Middle frontal gyrus (tissue), 1 donor: Measurements from ENCODE around the gene SELENOS.

Source experiments
- DNase-seq: peaks from one replicate; pipeline ENCODE4 v3.0.0-alpha.2; 2015; ENCODE audit warnings: low spot score; ENCODE audit errors: extremely low spot score

SELENOS gene

DNA sequence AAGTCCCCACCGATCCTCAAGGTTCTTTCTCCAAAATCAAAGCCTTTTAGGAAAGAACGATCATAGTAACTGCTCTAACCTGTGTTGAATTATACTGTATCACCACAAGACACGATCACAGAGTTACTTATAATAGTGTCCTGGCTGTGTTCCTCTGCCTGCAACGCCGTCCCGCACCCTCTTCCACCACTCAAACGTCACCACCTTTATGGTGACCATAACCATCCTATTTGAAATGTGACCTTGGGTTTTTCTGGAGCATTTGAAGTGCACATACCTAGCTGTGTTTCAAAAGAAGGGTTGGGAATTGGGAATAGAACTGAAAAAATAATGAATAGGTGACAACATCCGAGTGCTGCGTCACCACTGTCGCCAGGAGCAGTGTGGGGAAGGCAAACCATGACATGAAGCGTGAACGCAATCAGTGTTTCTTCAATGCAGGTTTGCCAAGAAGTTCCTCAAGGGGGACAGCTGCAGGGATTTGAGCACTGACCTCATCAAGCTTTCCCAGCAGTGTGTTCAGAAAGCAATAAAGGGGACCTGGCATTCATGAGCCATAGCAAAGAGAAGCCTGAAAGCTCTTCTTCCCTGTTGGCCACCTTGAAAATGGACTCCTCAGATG, 769 bp upstream of the SELENOS start:
- no peak for DNase-seq

DNA sequence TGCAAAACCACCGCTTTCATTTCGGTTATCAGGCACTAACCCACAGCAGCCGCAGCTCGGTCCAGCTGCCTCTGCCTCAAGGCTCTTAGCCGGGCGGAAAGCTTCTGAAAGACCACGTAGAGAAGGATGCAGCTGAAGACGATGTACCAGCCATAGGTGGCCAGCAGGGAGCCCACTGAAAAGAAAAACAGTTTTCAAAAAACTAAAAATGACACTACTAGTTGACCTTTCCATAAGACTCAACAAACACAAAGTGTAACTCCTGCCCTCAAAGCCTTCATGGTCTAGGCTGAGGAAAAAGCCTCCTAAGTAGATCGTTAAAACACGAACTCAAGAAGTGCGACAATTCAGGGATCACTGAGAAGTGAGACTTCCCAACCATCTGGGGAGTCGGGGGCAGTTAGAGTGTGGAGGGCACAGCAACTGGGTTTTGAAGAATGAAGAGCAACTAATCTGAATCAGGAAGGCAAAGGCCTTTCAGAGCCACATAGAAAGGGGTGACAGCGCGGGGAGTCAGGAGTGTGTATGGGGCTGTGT, 716 bp downstream of the SELENOS start:
- no peak for DNase-seq

DNA sequence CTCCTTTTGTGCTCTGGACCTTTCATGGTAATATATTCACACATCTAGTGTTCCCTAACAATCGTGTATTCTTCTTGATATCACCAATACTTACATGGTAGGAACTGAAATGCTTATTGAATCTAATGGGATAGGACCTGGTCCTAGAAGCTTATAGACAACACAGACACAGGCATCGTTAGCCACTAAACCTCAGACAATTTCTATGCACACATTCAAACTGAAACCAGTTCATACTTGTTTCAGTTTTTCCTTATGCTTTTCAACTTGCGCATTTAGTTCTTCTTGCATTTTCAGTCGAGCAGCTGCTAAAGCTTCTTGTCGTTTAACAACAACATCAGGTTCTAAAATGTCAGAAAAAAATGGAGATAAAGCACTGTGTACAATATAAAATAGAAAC, 2.3 kb downstream of the SELENOS start:
- DNase-seq = no peak

DNA sequence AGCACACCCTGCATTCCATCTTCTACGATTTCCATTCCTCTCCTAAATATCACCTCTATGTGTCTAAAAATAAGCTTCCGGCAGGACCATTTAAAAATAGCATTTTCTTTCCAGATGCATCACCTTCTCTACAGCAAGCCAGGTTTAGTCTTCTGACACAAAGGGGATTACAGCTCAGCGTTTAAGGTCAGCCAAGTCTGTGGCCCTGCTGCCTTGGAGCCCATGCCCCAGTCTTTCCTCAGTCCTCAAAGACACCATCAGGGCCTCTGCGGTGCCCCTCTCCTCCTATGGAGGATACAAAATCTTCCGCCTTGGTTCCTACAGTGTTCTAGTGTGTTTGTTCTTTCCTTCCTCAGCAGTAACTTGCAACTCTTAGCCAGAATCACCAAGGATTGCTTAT, 3.8 kb downstream of the SELENOS start:
- DNase-seq = no peak

DNA sequence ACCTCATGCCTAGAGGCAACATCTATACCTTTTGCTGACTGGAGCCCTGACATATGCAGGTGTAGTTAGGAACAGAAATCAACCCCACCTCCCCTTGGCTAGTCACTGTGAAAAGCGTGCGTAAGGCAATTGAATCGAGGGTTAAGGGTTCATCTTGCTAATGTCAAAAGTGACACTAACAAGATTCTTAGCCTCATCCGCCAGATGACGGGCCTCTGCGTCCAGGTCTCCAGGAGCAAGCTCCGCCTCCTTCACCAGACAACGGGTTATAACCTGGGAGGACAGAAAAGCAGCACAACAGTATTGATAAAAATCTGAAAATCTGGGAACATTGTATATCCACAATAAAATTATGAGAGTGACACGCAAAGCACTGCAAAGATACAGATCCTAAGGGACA, 4.7 kb downstream of the SELENOS start:
- no peak for DNase-seq

DNA sequence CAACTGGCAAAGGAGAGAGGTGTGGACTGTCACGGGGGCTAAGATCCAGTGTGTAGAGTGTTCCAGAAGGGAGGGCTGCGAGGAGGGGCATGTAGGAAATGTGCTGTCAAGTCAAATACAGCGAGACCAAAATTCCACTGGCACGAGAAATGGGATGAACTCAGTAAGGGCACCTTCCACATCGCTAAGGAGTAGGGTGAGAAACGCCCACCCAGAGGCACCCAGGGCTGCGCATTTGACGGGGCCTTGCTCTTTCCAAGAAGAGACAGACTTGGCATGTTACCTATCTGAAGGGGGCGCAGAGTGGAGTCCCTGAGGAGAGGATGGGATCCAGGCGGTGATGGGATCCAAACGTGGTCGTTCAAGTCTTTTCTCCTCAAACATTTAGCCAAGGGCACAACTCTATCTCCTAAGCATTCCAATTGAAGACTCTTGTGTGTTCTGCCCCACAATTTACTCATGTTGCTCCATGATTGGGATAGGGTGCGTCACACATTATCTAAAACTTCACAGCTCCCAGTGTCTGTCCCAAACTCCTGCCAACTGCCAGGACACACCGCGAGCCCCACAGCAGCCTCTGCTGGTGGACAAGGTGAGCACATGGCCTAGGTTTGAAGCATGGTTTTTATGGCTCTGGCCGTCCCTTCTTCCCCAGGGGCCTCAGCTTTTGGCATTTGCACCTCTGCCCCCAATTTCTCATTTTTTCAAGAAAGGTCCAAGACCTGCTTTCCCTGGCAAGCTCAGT, 7.6 kb downstream of the SELENOS start:
- no peak for DNase-seq

DNA sequence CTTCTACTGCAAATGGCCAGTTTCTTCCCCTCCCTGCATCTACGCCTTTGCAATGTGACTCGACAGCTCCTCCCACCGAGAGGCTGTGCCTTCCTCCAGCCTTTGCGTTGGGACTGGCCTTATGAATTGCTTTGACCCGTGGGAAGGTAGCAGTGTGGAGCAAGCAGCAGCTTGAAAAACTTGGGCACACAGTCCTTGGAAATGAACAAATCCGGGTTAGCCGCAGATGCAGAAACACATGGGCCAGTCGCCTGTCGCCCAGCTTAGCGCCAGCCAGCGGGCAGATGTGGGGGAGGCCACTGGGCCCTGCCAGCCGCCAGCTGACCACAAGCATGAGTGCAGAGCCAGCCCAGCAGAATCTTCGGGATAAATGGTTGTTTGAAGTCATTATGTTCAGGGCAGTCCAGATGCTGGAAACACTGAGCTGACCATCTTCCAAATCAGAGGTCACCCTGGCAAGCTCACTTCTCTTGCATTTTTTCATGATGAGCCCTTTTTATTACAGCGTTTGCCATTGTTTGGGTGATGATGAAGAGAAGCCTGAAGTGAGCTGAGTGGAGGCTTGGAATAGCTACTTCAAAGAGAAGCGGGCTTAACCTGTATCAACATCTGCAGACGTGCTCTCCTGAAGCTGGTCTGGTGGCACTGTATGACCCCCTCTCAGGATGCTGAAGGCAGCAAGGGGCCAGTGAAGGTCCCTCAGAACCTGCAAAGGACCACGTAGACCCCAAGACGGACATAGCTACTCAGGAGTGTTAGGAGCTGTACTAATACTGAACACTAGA, 9.8 kb downstream of the SELENOS start:
- DNase-seq = peak; percentile 41

DNA sequence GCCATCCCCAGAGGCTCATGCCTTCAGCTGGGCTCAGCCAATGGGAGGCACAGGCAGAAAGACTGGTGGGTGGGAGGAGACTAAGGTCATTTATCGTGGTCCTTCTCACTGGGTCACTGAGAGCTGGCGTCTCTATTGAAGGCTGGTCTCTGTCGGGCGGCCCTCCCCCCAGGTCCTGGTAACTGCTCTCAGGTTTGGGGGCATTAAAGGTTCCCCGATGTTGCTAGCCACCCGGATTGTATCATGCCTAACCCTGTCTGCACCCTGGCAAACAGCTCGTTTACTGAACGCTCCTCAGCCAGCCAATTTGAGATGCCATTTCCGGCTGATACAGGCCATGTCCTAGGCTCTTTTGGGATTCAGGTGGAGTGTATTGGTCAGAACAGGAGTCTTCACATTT, 10.5 kb downstream of the SELENOS start:
- no peak for DNase-seq

DNA sequence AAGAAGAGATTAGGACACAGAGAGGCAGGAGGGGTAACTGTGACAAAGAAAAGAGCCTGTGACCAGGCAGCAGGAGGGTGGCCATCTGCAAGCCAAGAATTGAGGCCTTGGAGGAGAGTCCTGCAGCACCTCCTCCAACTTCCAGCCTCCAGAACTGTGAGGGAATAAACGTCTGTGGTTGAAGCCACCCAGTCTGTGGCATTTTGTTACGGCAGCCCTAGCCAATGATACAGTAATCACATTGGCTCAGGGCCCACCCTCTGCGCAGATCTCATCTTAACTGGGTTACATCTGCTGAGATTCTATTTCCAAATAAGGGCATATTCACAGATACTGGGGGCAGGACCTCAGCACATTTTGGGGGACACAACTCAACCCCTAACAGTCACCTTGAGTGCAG, 11.3 kb downstream of the SELENOS start:
- DNase-seq = no peak

DNA sequence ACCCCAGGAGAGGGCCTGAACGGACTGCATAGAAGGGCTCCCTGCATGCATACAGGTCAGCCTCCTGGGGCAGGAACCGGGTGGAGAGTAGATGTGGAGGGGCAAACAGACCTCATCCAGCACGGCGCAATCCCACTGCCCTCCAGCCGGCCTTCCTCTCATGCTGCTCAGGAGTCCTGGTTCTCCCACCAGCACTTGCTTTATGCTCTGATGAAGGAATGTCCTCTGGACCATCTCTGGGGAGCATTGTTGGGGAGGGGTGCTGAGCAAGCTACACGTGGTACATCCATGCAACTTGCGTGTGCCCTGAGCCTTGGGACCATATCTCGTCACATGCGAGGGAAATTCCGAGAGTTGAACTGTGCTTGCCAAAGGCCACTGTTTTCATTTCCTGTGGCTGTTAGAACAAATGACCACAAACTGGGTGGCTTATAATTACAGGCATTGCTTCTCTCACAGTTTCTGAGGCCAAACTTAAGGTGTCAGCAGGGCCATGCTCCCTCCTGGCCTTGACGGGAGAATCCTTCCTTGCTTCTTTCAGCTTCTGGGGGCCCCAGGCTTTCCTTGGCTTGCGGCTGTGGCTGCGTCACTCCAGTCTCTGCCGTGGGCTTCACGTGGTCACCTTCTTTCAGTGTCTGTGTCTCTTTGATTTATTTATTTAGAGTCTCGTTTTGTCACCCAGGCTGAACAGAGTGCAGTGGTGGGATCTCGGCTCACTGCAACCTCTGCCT, 12.2 kb downstream of the SELENOS start:
- no peak for DNase-seq

DNA sequence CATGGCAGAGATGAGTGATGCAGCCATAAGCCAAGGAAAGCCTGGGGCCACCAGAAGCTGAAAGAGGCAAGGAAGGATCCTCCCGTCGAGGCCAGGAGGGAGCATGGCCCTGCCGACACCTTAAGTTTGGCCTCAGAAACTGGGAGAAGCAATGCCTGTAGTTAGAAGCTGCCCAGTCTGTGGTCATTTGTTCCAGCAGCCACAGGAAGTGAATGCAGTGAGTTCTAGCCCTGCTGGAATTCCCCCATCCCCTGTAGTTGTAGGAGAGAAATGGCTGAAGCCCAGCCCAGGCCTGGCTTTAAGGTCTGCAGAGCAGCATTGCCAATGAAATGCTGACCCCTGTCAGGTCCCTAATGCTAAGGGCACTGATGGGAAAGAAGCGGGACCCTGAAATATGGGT, 13.3 kb downstream of the SELENOS start:
- no peak for DNase-seq

DNA sequence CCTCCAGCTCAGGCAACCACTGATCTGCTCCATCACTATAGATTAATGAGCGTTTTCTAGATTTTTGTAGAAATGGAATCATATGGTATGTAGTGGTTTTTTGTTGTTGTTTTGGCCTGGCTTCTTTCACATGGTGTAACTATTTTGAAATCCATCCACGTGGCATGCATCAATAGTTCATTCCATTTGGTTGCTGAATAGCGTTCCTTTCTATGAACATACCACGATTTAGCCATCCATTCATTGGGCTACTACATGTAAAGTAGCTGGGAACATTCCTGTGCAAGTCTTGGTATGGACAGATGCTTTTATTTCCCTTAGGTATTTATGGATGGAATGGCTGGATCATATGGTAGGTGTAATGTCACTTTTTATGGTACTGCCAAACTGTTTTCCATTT, 14.7 kb downstream of the SELENOS start:
- DNase-seq = no peak

DNA sequence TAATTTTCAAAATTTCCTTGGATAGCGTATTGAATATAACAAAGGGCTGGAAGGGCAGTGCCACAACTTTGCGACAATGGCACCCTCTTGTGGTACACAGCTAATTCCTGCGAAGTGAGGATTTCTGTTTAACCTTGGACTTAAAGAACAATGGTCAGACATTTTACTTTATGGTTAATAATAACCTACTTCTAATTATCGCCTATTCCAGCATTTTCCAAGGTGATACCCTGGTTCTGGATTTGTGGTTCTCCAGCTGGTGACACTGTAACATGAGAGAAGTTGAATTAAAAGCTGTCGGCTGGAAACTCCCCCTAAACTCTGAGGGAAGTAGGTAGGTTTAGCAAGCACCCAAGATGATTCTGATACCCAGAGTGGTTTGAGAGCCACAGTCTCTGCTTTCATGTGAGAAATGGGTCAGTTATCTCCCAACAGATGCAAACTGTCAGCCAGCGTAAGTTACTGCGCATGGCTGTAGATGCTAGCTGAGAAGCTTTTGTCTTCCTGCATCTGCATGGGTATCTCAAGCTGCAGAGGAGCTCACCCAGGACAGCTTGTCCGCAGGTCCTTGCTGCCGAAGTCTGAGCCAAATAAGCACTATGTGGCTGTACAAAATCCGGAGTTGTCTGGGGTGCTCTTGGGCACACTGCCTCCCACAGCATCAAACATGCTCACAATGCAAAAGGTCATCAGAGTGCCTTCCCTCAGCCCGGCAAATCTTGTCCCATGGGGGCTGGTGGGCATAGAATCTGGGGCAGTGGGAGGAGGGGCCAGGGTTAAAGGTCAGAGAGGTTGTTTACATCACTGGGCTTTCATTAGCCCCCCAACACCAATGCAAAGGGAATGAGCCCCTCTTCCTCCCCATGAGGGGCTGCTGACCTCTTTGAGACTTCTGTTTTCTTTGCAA, 18.8 kb downstream of the SELENOS start:
- peak; percentile 61 for DNase-seq

DNA sequence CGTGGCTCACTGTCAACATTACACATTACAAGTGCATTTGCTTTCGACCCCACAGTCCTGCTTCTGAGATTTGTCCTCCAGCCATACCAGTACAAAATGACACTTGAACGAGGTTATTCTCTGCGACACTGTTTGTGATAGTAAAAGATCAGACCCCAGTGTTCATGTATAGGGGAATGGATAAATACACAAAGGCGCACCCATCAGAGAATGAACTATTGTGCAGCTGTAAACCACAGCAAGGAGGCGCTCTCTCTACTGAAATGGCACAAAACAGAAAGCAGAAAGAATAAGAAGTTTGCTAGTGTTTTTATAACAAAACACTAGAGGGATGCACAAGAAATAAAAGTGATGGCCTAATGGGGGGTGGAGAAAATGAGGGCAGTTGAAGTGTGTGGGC, 20.5 kb downstream of the SELENOS start:
- DNase-seq = no peak

DNA sequence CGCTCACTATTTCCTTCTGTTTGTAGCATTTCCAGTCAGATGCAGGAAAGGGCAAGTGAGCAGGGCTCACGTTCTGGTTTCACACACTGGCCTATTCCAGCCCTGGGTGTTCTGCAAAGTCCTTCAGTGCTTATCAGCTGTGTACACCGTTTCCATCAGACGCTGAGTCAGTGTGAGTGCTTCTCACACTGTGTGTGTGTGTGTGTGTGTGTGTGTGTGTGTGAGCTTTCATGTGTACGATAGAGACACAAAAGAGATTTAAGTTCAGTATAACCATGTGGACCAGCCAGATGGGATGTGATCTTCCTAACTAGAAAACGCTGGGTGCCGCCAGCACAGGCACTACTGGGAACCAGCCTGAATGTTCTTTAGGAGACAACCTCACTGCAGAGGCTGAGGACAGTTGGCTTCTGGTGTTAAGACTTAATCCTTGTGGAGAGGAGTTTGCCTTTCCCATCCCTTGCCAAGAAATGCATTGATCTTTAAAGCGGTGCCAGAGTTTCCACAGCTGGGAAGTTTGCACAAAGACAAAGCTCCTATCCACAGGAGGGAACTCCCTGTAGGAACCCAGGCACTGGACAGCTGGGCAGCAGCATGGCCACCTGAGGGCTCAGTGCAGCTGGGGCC, 21.6 kb downstream of the SELENOS start:
- no peak for DNase-seq

DNA sequence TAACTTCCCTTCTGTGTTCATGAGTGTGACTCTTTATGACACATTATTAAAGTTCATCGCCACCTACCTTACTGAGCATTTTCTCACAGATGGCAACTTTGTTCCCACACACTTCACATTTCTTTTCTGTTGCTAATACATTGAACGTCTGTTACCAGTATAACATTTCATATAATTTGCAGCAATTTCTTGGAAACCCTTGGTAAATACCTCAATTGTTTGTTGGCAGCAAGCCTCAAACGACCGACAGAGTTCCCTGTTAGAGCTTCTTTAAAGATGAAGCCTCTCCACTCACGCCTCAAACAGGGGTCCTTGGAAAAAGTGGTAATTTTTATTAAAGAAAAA, 22.3 kb downstream of the SELENOS start:
- DNase-seq = no peak

DNA sequence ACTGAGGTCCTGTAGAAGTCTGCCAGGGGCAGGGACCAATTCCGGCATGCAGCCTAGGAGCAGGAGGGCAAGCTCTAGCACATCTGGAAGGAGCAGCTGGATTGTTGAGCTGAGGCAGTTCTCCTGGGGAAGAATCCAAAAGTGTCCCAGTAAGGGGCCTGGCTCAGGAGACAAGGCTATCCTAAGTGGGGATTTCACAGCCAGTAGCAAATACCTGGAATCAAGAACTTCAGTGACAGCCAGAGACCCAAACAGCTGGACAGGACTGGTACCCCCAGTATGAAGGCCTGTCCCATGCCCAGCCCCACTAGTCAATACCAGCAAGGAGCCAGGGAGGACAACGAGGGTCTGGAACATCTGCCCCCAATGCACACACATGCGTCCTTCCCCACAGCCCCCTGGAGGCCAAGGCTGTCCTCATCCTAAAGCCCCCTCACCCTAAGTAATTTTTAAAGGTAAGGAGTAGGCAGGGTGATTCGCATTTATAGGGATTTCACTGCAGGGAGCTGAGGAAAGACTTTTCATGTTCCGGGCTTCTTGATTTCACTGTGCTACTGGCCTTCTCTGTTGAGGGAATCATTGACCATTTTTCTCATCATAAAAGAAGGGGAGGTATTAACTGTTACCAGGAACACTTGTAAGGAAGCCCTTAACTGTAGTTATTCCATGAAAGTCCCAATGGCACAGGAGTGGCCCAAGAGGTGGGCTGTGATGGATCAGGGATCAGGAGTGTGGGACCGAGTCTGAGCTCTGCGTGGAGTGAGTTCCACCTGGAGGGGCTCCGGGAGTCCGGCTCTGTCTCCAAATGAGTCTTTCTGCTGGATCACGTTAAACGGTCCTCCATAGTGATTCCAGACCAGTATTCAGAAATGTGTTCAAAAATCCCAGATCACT, 22.9 kb downstream of the SELENOS start:
- no peak for DNase-seq

DNA sequence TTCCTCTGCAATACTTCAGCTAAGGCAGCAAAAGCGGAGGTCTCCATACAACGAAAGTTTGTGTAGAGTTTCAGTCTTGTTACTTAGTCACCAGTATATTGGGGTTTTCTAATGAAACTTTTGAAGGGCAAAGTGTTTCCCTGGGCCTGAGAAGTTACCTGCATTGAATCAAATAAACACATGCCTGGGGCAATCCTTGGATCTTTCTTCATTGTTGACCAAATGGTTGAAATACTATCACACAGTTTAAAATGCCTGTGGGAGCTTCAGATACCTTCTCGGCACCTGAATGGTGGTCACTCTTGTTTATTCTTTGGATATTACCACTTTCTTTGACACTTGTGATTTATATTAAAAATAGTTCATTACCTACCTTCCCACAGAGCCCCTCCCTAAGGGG, 24.4 kb downstream of the SELENOS start:
- DNase-seq = no peak
